ENCODE data around the gene HCLS1. TPM values are rescaled to one million over a fixed set of nuclear protein-coding genes. Genes with fewer than 3 reads are reported as not detected.
A peak's percentile ranks its signal among the peaks of the same experiment; 100 is the strongest.

The HCLS1 gene
- polyA plus RNA-seq, 3 donors = 311 to 483 (median 475) TPM

- Histone ChIP-seq H3K79me2 (ENCODE audit: insufficient read depth, low read length) (no peaks in the 10 kb centered on the region), H3K27me3 (ENCODE audit: control insufficient read depth in 2 of 2, insufficient read depth in 2 of 2, low read length in 2 of 2) (no peaks in the 10 kb centered on the region), H3K4me1 (ENCODE audit: control insufficient read depth in 1 of 2, insufficient read depth in 2 of 2, low read length in 2 of 2) (no peaks in the 10 kb centered on the region), H2AFZ (ENCODE audit: insufficient read depth, low read depth, low read length, poor library complexity, severe bottlenecking) (no peak within 1 kb of the TSS), H3K36me3 (replicated peaks in 1 of 2; ENCODE audit: control insufficient read depth in 1 of 2, insufficient read depth in 2 of 2, low read length in 2 of 2) (no peaks in the 10 kb centered on the region), H3K4me2 (replicated peaks; ENCODE audit: extremely low read depth, low read length, poor library complexity, severe bottlenecking) (no peak within 1 kb of the TSS), H3K4me3 (replicated peaks in 1 of 3; ENCODE audit: low read depth in 2 of 3, low read length in 3 of 3) (no peak within 1 kb of the TSS), H4K20me1 (ENCODE audit: insufficient read depth, low read length) (no peaks in the 10 kb centered on the region), H3K9ac (ENCODE audit: insufficient read depth, low read length, poor library complexity, severe bottlenecking) (no peak within 1 kb of the TSS), H3K9me3 (replicated peaks in 1 of 2; ENCODE audit: control insufficient read depth in 1 of 2, insufficient read depth in 1 of 2, low read length in 2 of 2) (no peaks in the 10 kb centered on the region), H3K27ac (ENCODE audit: low read depth in 1 of 2, low read length in 2 of 2) (no peak within 1 kb of the TSS)
- H3K27me3 Mint-ChIP-seq (ENCODE audit: low read depth in 3 of 3) = peaks cover 3 to 7% (median 5%) of the 10 kb centered on the region in 3 donors
- TF ChIP-seq CTCF (IDR thresholded peaks at IDR 0.05) = no peak
- H3K4me3 Mint-ChIP-seq = no peak within 1 kb of the TSS
- intact Hi-C loops (cut with micrococcal nuclease) = no loop called here
- WGBS (ENCODE audit: insufficient coverage) = 83% methylated on average over 9 of the region's 11 CpGs
- H3K27ac Mint-ChIP-seq = peak within 1 kb of the TSS in 1 of 7 donors; percentile 10
- no peaks in the 10 kb centered on the region for H3K9me3 Mint-ChIP-seq
- peaks cover 4% of the 10 kb centered on the region for H3K4me1 Mint-ChIP-seq
- DNase-seq = no peak
- no peaks in the 10 kb centered on the region for H3K36me3 Mint-ChIP-seq
These were observed 67.6 kb downstream of the HCLS1 start, which contains the start of gene FBXO40 for GRCh38 chr3:121592856-121593702. Gene FBXO40, plus strand, starts transcription at chr3:121593379. Its CDS starts 27,197 bp downstream, at chr3:121620576.

DNA sequence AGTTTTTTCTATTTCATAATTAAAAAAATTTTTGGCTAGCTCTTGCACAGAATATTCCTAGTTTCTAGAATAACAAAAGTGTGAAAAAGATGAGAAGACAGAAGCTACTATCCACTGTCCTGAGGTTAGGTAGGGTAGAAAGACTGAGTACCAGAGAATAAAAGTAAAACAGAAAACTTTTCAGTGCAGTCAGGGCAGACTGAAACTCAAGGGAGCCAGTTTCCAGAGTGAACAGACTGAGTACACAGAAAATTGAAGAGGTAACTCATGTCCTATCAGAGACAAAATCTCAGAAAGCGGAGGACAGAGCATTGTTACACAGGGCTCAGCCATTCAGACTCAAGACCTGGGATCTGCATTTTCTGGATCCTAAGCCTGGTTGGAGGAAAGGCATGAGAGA lies 76.3 kb downstream of the HCLS1 start:
- Histone ChIP-seq H3K36me3 (replicated peaks in 1 of 2; ENCODE audit: control insufficient read depth in 1 of 2, insufficient read depth in 2 of 2, low read length in 2 of 2) (no peaks in the 10 kb centered on the region), H3K27me3 (ENCODE audit: control insufficient read depth in 2 of 2, insufficient read depth in 2 of 2, low read length in 2 of 2) (no peaks in the 10 kb centered on the region), H3K4me3 (replicated peaks in 1 of 3; ENCODE audit: low read depth in 2 of 3, low read length in 3 of 3) (no peak overlapping the region), H3K4me2 (replicated peaks; ENCODE audit: extremely low read depth, low read length, poor library complexity, severe bottlenecking) (no peak overlapping the region), H3K9ac (ENCODE audit: insufficient read depth, low read length, poor library complexity, severe bottlenecking) (no peak overlapping the region), H3K79me2 (ENCODE audit: insufficient read depth, low read length) (no peaks in the 10 kb centered on the region), H4K20me1 (ENCODE audit: insufficient read depth, low read length) (no peaks in the 10 kb centered on the region), H3K27ac (ENCODE audit: low read depth in 1 of 2, low read length in 2 of 2) (no peak overlapping the region), H3K4me1 (ENCODE audit: control insufficient read depth in 1 of 2, insufficient read depth in 2 of 2, low read length in 2 of 2) (no peaks in the 10 kb centered on the region), H2AFZ (ENCODE audit: insufficient read depth, low read depth, low read length, poor library complexity, severe bottlenecking) (no peak overlapping the region), H3K9me3 (replicated peaks in 1 of 2; ENCODE audit: control insufficient read depth in 1 of 2, insufficient read depth in 1 of 2, low read length in 2 of 2) (no peaks in the 10 kb centered on the region)
- H3K9me3 Mint-ChIP-seq = peaks cover 0 to 3% (median 0%) of the 10 kb centered on the region in 7 donors
- intact Hi-C loops (cut with micrococcal nuclease) = no loop called here
- peaks cover 2 to 11% (median 9%) of the 10 kb centered on the region in 3 donors for H3K27me3 Mint-ChIP-seq (ENCODE audit: low read depth in 3 of 3)
- no peak for DNase-seq
- no peak for TF ChIP-seq CTCF (IDR thresholded peaks at IDR 0.05)
- no peak overlapping the region for H3K27ac Mint-ChIP-seq
- peaks cover 3% of the 10 kb centered on the region for H3K4me1 Mint-ChIP-seq
- 100% methylated on average over 1 of the region's 1 CpG for WGBS (ENCODE audit: insufficient coverage)
- H3K4me3 Mint-ChIP-seq = no peak overlapping the region
- H3K36me3 Mint-ChIP-seq = no peaks in the 10 kb centered on the region

All from CD14-positive monocyte (primary cell).